Brain microvascular endothelial cell (primary cell): ENCODE data around the gene FBXO3.
"Not testable (repeated sequence)": the region's sequence is repeated elsewhere in the genome, so short reads cannot be mapped to it uniquely, and the experiment has no call there.

Source experiments
- DNase-seq: peaks from one replicate; pipeline ENCODE4 v3.0.0-alpha.2; 2020
- H3K27ac ChIP-seq: fragments of 250-450 bp; sonication (Bioruptor Pico); 2 replicates; pipeline ENCODE4 v1.5.1; 2020; ENCODE audit warnings: mild to moderate bottlenecking, moderate library complexity
- H3K27me3 ChIP-seq: fragments of 250-450 bp; sonication (Bioruptor Pico); replicated peaks from 2 replicates; pipeline ENCODE4 v1.5.1; 2020; ENCODE audit warnings: mild to moderate bottlenecking
- H3K36me3 ChIP-seq: fragments of 250-450 bp; sonication (Bioruptor Pico); replicated peaks from 2 replicates; pipeline ENCODE4 v1.5.1; 2020; ENCODE audit warnings: mild to moderate bottlenecking
- H3K4me3 ChIP-seq: 2 replicates; pipeline ENCODE4 v1.5.1; 2011; ENCODE audit warnings: low read depth, mild to moderate bottlenecking, control low read depth, low read length, moderate library complexity
- CTCF ChIP-seq: IDR thresholded peaks from 2 replicates; pipeline ENCODE4 v1.5.1; 2011; ENCODE audit warnings: low read depth, mild to moderate bottlenecking, moderate library complexity, low read length, control low read depth, inconsistent platforms; ENCODE audit errors: missing control alignments
- in situ Hi-C: cut with HindIII; loops from 2 replicates; pipeline ENCODE4 v1.10.0; 2017; ENCODE audit warnings: low sequenced_read_pairs, low pct_ligation_motif_present

FBXO3 gene

GRCh38 chr11:33773987-33774735, at the start of gene FBXO3:
FBXO3 (minus strand) TSS chr11:33774520; CDS start chr11:33774497, 23 bp downstream.
- Histone ChIP-seq H3K4me3 (peak within 1 kb of the TSS; percentile 87), H3K27ac (peak within 1 kb of the TSS; percentile 50), H3K36me3 (no peaks in the 10 kb centered on the region), H3K27me3 (no peaks in the 10 kb centered on the region)
- no peak for TF ChIP-seq CTCF
- peak; percentile 70 for DNase-seq
- in situ Hi-C loops, result no loop called here

- DNase-seq, H3K4me3 ChIP-seq, H3K36me3 ChIP-seq, in situ Hi-C loops, H3K27ac ChIP-seq, H3K27me3 ChIP-seq: not testable (repeated sequence)
Observed at GRCh38 chr11:33822981-33823380, 48.7 kb upstream of the FBXO3 start.

- in situ Hi-C loops, result no loop called here
- Histone ChIP-seq H3K27ac (no peak overlapping the region), H3K36me3 (no peaks in the 10 kb centered on the region), H3K27me3 (no peaks in the 10 kb centered on the region), H3K4me3 (no peak overlapping the region)
- DNase-seq, result no peak
- TF ChIP-seq CTCF, result no peak
Observed at GRCh38 chr11:33819278-33820035, 45.1 kb upstream of the FBXO3 start.

GRCh38 chr11:33808228-33808828, 34.0 kb upstream of the FBXO3 start:
- in situ Hi-C loops, result no loop called here
- no peak overlapping the region for H3K4me3 ChIP-seq
- no peaks in the 10 kb centered on the region for H3K27me3 ChIP-seq
- peak; percentile 95 for TF ChIP-seq CTCF
- H3K36me3 ChIP-seq, result no peaks in the 10 kb centered on the region
- DNase-seq, result peak; percentile 82
- H3K27ac ChIP-seq, result no peak overlapping the region

GRCh38 chr11:33804471-33804870, 30.2 kb upstream of the FBXO3 start:
- Histone ChIP-seq H3K36me3 (no peaks in the 10 kb centered on the region), H3K4me3 (no peak overlapping the region), H3K27me3 (no peaks in the 10 kb centered on the region), H3K27ac (no peak overlapping the region)
- TF ChIP-seq CTCF, result no peak
- in situ Hi-C loops, result no loop called here
- DNase-seq, result no peak

- DNase-seq, result peak; percentile 89
- Histone ChIP-seq H3K27me3 (no peaks in the 10 kb centered on the region), H3K4me3 (peak overlapping the region; percentile 57), H3K36me3 (no peaks in the 10 kb centered on the region), H3K27ac (no peak overlapping the region)
- TF ChIP-seq CTCF, result no peak
- in situ Hi-C loops, result no loop called here
Observed at GRCh38 chr11:33802194-33802950, 28.1 kb upstream of the FBXO3 start.
